ENCODE measurements around the gene TPST2. TPM values are rescaled to one million over a fixed set of nuclear protein-coding genes. Genes with fewer than 3 reads are reported as not detected.

Gene TPST2
- total RNA-seq, 1 experiment from 2014 or later: 50.1 TPM

DNA sequence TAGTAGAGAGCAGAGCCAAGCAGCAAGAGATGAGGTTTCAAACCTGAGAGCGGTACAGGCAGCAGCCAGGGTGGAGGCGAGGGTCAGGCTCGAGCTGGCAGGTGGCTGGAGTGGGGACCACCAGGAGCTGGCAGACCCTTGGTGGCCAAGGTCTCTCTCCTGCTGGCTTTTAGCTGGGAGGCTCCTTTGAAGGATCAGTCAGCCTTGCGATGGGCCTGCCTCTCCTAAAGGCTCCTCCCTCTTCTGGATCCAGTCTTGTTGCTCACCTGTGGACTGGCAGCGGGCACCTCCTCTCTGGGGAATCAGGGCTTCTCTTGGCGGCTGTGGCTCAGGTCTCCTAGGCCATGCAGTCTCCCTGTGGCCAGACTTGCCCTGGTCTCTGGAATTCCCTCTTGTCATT, 24.8 kb downstream of the TPST2 start:
- no peak overlapping the region for H3K4ac ChIP-seq (ENCODE audit: low read depth, low read length)
- no peak overlapping the region for H3T11ph ChIP-seq (ENCODE audit: low read length)
- Mint-ChIP-seq H3K4me3 (no peak overlapping the region; a peak in 1 of 5 replicates), H3K36me3 (ENCODE audit: insufficient read depth in 1 of 3, low read depth in 3 of 3) (peaks cover 8 to 16% (median 9%) of the 10 kb centered on the region in 3 experiments), H3K9me3 (no peaks in the 10 kb centered on the region), H3K27me3 (ENCODE audit: low read depth) (no peaks in the 10 kb centered on the region), H3K27ac (peak overlapping the region in 2 of 3 experiments; percentile 55 to 87; a peak in 3 of 7 replicates), H3K4me1 (peaks cover 67 to 73% of the 10 kb centered on the region in 2 experiments)
- no peak overlapping the region for H3K23ac ChIP-seq (ENCODE audit: insufficient read length, low read depth, low read length)
- no peak overlapping the region for H2BK15ac ChIP-seq (ENCODE audit: low read depth, low read length)
- peaks cover 39% of the 10 kb centered on the region; the same call in 1 of the 2 replicates for H3K79me2 ChIP-seq (ENCODE audit: insufficient read depth, low read length)
- H2BK12ac ChIP-seq (ENCODE audit: insufficient read length, low read depth, low read length): no peak overlapping the region
- no peak overlapping the region for H3K27ac ChIP-seq (ENCODE audit: insufficient read length, low read depth, low read length)
- H2BK120ac ChIP-seq (ENCODE audit: low read depth, low read length, poor library complexity, severe bottlenecking): no peak overlapping the region
- no peaks in the 10 kb centered on the region for H3K23me2 ChIP-seq (ENCODE audit: insufficient read length, low read depth, low read length, poor library complexity, severe bottlenecking)
- no peaks in the 10 kb centered on the region for H4K20me1 ChIP-seq (ENCODE audit: control insufficient read depth, insufficient read depth, insufficient read length)
- H4K91ac ChIP-seq (ENCODE audit: insufficient read length, low read depth, low read length): no peak overlapping the region
- no peak overlapping the region for H4K8ac ChIP-seq (replicated peaks; ENCODE audit: insufficient read length, low read depth, low read length)
- no peaks in the 10 kb centered on the region for H3K27me3 ChIP-seq (ENCODE audit: insufficient read depth, low read length)
- H4K5ac ChIP-seq (ENCODE audit: insufficient read length, low read depth, low read length): no peak overlapping the region
- H3K4me2 ChIP-seq (ENCODE audit: insufficient read depth, insufficient read length, low read length): no peak overlapping the region
- no peak overlapping the region for H2BK5ac ChIP-seq (ENCODE audit: insufficient read length, low read length)
- H3K9ac ChIP-seq (ENCODE audit: extremely low read depth, insufficient read length, low read length): no peak overlapping the region
- TF ChIP-seq, protein P1, sequence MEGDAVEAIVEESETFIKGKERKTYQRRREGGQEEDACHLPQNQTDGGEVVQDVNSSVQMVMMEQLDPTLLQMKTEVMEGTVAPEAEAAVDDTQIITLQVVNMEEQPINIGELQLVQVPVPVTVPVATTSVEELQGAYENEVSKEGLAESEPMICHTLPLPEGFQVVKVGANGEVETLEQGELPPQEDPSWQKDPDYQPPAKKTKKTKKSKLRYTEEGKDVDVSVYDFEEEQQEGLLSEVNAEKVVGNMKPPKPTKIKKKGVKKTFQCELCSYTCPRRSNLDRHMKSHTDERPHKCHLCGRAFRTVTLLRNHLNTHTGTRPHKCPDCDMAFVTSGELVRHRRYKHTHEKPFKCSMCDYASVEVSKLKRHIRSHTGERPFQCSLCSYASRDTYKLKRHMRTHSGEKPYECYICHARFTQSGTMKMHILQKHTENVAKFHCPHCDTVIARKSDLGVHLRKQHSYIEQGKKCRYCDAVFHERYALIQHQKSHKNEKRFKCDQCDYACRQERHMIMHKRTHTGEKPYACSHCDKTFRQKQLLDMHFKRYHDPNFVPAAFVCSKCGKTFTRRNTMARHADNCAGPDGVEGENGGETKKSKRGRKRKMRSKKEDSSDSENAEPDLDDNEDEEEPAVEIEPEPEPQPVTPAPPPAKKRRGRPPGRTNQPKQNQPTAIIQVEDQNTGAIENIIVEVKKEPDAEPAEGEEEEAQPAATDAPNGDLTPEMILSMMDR (conservative IDR thresholded peaks at IDR 0.05): no peak
- DNase-seq: no peak
- no peak overlapping the region for H3K56ac ChIP-seq (ENCODE audit: insufficient read length, low read depth, low read length)
- peaks cover 25% of the 10 kb centered on the region for H3K4me1 ChIP-seq (ENCODE audit: insufficient read depth, low read length)
- H2AK5ac ChIP-seq (ENCODE audit: insufficient read length, low read length): no peak overlapping the region
- no peak overlapping the region for H2AFZ ChIP-seq (ENCODE audit: low read length)
- H3K18ac ChIP-seq (ENCODE audit: insufficient read length, low read depth, low read length): no peak overlapping the region
- H3K9me3 ChIP-seq (ENCODE audit: control insufficient read depth, low read depth, low read length): no peaks in the 10 kb centered on the region
- WGBS (ENCODE audit: extremely low coverage, insufficient read length, low lambda C conversion rate): no CpG with 5 or more reads among the region's 6 CpGs
- no peak overlapping the region for H2BK20ac ChIP-seq (ENCODE audit: low read depth, low read length, poor library complexity, severe bottlenecking)
- H3K79me1 ChIP-seq (ENCODE audit: insufficient read depth, low read depth, low read length, poor library complexity, severe bottlenecking): no peaks in the 10 kb centered on the region
- no peak overlapping the region; the same call in 1 of the 2 replicates for H3K14ac ChIP-seq (ENCODE audit: insufficient read depth, low read length)

All from H9 (cell line).